SIG-M5 treated with dmso at 0.1 percent for 504 hours (cell line): ENCODE data around the gene ZNF714.
A peak's percentile ranks its signal among the peaks of the same experiment; 100 is the strongest.

Experiments
- DNase-seq: peaks from one replicate; lab custom pipeline; 2025; ENCODE audit not compliant: unreplicated experiment; lab: John Stamatoyannopoulos, UW

The ZNF714 gene

DNA sequence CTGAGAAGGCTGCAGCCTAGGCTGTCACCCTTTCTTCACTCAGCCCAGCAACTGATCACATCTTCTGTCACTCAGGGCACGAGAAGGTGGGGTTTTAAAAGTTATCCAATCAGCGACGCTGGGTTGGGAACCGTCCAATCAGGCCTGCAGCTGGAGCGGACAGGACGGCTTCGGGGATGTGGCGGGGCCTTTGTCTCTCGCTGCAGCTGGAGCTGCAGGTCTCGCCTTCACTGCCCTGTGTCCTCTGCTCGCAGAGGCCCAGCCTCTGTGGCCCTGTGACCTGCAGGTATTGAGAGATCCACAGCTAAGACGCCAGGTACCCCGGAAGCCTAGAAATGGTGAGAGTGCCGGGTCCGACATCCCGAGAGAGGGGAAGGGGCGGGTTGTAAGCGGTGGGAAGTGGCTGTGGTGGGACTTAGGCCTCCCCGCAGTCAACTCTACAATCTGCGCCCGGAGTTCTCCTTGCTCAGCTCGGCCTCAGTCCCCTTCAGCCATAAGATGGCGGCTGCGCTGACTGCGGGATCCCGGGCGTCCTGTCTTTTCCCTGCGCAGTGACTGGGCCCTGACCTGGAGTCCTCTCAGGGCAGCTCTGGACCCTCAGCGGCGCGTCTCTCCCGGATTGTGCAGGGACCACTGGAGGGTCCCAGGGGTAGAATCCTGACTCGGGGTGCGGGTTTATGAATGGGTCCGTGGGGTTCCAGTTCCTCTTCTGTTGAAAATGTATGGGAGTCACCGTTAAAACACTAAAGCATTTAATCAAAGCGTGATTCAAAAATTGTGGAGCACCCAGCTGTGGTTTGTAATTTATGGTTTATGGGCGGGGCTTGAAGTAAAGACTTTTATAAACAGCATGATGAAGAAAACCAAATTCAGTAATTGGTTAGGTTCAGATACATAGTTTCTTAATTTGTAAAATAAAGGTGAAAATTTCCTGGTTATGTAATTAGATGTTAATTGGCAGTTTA, at the start of gene ZNF714:
TSS of gene ZNF714 (plus strand) at position 193 of the 965 bp plus-strand sequence. CDS start 16,066 bp downstream, outside the sequence.
- DNase-seq: peak; percentile 95

DNA sequence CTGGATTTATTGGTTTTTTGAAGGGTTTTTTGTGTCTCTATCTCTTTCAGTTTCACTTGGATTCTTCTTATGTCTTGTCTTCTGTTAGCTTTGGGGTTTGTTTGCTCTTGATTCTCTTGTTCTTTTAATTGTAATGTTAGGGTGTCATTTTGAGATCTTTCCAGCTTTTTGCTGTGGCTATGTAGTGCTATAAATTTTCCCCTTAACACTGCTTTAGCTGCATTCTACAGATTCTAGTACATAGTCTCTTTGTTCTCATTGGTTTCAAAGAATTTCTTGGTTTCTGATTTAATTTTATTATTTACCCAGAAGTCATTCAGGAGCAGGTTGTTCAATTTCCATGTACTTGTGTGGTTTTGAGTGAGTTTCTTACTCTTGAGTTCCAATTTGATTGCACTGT, 37.0 kb upstream of the ZNF714 start:
- no peak for DNase-seq

DNA sequence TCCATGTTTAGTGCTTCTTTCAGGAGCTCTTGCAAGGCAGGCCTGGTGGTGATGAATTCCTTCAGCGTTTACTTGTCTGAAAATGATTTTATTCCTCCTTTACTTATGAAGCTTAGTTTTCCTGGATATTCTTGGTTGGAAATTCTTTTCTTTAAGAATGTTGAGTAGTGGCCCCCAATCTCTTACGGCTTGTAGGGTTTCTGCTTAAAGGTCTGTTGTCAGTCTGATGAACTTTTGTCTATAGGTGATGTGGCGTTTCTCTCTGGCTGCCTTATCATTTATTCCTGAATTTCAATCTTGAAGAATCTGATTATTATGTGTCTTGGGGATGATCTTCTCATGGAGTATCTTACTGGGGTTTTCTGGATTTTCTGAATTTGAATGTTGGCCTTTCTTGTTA, 35.5 kb upstream of the ZNF714 start:
- no peak for DNase-seq

DNA sequence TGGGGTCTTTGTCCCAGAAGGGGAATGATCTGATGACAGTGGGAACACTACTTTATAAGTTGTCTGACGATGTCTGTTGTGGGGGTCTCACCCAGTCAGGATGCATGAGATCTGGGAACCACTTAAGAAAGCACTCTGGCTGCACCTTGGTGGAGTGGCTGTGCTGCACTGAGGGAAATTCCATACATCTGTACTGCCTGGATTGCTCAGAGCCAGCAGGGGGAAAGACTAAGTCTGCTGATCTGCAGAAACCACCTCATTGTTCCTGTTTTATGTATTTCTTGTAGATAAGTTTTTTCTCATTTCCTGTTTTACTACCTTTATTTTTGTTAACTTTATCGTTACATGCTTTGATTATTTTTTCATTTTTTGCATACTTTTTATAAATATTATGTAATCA, 34.3 kb upstream of the ZNF714 start:
- DNase-seq: no peak

DNA sequence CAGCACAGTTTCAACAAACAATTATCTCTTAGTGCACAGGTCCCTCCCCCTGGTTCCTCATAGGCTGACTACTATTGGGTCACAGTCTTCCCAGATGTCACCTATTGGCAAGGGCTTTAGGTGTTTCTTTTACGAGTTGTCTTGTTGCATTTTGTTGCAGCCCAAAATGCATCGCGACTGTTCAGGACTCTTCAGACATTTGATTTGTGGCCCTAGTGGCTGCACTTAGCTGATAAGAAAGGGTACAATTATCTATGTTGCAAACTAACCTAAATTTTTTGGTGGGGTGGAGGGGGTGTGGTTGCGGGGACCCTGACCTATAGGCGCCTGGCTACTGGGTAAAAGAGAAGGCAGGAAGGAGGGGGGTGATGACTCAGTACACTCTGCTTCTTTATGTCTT, 29.1 kb upstream of the ZNF714 start:
- DNase-seq: no peak

DNA sequence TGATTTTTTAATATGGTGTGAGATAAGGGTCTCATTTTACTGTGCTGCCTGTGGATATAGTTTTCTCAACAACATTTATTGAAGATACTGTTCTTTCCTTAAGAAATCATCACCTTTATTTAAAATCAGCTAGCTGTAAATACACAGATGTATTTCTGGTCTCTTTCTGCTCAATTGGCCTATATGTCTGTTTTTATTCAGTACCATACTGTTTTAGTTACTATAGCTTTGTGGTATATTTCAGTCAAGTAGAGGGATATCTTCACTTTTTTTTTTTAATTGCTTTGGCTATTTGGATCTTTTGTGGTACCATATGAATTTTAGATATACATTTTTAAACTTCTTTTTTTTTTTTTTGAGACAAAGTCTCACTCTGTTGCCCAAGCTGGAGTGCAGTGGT, 16.7 kb upstream of the ZNF714 start:
- no peak for DNase-seq

DNA sequence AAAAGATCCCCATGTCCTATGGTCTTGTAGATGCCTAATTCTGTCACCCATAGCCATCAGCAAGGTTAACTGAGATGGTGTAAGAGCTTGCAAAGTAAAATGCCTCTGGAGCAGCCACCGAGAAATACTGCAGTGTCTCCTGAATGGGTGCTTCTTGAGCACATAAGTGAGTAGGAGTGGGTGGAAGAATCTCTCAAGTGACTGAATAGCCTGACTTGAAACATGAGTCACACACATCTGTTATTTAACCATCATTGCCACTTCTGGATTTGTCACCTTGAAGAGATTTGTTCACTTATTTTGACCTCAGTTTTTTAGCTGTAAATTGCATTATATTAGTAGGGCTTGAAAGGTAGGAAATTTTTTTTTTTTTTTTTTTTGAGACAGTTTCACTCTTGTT, 2.3 kb downstream of the ZNF714 start:
- DNase-seq: peak; percentile 2

DNA sequence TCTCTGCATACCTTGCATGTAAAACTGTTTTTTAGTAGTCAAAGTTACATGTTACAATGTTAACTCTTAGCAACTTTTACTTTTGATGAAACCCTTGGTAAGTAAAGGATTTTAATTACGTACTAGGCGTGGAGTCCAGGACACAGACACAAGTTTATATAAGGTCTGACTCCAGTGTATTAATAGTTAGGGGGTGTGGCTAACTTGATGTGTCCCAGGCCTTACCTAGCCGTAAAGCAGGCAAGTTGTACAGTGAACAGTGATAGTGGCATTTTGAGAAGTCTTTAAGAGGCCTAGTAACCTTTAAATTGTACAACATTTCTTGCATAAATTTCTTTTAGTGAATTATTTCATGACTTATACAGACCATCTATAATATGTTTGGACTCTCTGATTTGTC, 5.9 kb downstream of the ZNF714 start:
- DNase-seq: no peak

DNA sequence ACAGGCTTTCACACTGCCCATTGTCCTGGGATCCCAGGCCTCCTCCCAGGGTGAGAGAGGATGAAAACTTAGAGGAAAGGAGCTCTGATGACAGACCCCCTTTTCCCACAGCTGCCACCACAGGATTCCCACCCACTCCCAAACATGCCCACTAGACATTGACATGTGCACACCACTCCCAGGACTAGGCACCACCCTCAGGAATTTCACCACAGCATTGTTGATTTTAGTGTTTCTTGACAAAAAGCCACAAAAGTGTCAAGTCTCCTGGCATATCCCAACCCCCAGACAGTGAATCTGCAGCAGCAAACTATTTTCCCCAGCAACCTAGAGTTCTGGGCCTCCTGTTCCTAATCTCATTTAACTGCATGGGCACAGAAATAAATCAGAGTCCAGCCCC, 10.1 kb downstream of the ZNF714 start:
- no peak for DNase-seq

DNA sequence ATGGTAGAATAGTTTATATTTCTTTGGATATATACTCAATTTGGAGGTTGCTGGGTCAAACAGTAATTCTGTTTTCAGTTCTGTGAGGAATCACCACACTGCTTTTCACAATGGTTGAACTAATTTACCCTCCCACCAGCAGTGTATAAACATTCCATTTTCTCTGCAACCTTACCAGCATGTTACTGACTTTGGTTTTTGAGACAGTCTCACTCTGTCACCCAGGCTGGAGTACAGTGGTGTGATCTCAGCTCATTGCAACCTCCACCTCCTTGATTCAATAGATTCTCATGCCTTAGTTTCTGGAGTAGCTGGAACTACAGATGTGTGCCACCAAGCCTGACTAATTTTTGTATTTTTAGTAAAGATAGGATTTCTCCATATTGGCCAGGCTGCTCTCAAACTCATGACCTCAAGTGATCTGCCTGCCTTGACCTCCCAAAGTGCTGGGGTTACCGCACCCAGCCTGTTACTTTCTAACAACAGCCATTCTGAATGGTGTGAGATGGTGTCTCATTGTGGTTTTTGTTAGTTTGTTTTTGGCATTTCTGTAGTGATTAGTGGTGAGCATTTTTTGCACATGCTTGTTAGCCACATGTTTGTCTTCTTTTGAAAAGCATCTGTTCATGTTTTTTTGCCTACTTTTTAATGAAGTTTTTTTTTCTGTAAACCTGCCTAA, 12.5 kb downstream of the ZNF714 start:
- DNase-seq: no peak

DNA sequence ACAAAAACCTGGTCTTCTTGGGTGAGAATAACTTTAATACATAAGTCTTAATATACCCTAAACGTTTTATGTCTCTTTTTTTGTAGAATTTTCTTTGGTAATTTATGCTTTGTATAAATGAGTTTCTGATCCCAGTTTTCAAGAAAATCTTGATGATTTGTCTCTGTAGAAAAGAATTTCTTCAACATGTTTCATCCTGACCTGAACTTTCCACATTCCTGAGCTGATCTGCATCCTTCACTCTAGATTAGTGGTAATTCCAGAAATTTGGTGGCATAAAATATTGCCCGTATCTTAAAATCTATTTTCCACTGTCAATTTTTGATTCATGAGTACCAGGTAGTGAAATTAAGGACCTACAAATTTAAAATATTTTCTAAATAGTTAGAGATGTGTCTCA, 16.3 kb downstream of the ZNF714 start:
- DNase-seq: no peak

DNA sequence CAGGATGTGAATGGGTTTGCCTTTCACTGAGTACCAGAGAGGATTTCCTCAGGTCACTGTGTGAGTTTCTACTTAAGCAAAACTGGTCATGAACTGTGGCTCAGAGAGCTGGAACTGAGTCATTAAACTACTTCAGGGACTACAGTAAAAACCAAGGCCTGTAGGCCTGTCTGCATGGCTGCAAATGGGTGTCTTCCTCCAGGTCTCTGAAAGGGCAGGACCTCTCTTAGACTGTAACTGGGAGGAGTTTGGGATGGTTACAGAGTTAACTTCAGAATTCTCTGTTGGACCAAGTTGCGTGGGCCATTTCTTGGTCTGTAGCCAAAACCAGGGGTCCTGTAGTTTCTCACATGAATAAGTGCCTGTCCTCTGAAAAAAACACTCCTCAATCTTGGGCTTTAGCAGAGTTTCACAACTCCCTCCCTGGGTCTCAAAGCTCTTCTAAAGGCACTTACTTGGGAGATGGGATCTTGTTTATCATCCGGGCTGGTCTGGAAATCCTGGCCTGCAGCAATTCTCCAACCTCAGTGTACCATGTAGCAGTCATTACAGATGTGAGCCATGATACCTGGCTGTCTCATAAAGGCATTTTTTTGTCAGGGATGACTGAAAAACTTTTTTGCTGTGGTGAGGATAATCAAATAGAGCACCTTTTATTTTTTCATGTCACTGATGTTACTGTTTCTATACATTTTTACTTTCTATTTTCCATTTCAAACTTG, 19.7 kb downstream of the ZNF714 start:
- DNase-seq: no peak

DNA sequence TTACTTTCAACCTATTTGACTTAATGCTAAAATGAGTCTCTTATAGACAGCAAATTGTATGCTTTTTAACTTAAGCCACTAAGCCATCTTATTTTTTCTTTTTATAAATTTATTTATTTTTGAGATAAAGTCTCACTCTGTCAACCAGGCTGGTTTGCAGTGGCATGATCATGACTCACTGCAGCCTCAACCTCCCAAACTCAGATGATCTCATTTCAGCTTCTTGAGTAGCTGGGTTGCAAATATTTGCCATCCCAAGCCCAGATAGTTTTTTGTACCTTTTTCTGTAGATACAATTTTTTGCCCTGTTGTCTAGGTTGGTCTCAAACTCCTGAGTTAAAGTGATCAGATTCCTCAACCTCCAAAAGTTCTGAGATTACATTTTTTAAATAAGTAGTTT, 27.1 kb downstream of the ZNF714 start:
- no peak for DNase-seq

DNA sequence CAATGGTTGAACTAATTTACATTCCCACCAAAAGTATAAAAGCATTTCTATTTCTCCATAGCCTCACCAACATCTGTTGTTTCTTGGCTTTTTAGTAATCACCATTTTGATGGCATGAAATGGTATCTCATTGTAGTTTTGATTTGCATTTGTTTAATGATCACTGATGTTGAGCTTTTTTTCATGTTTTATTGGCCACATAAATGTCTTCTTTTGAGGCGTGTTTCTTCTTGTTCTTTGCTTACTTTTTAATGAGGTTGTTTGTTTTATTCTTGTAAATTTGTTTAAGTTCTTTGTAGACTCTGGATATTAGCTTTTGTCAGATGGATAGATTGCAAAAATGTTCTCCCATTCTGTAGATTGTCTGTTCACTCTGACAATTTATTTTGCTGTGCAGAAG, 28.2 kb downstream of the ZNF714 start:
- DNase-seq: no peak

DNA sequence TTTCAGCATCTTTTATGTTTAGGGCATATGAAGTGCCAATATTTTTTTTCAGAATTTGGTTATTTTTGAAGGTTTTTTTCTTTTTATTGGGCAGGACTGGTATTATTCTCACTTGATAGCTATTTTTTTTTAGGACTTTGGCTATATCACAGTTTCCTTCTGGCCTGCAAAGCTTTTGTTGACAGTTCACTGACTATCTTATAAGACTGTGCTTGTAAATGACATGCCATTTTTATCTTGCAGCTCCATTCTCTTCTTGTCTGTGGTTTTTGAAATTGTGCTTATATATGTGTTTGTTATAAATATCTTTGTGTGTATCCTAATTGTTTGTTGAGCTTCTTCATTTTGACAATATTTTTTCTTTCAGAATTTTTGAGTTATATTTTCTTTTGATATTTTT, 33.4 kb downstream of the ZNF714 start:
- no peak for DNase-seq

DNA sequence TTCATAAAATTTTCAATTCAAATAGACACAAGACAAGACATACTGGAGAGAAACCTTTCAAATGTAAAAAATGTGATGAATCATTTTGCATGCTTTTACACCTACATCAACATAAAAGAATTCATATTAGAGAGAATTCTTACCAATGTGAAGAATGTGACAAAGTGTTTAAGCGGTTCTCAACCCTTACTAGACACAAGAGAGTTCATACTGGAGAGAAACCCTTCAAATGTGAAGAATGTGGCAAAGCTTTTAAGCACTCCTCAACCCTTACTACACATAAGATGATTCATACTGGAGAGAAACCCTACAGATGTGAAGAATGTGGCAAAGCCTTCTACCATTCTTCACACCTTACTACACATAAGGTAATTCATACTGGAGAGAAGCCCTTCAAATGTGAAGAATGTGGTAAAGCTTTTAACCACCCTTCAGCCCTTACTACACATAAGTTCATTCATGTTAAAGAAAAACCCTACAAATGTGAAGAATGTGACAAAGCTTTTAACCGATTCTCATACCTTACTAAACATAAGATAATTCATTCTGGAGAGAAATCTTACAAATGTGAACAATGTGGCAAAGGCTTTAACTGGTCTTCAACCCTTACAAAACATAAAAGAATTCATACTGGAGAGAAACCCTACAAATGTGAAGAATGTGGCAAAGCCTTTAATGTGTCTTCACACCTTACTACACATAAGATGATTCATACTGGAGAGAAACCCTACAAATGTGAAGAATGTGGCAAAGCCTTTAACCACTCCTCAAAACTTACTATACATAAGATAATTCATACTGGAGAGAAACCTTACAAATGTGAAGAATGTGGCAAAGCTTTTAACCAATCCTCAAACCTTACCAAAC, 35.3 kb downstream of the ZNF714 start:
- DNase-seq: no peak

DNA sequence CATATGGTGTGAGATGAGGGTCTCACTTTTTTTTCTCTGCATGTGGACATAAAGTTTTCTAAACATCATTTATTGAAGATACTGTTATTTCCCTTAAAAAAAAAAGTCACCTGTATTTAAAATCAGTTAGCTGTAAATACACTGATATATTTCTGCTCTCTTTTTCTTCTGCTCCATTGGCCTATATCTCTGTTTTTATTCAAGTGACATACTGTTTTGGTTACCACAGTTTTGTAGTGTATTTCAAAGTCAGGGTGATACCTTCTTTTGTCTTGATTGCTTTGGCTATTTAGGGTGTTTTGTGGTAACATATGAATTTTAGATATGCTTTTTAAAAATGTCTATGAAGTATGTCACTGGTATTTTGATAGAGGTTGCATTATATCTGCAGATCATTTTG, 44.1 kb downstream of the ZNF714 start:
- DNase-seq: no peak

DNA sequence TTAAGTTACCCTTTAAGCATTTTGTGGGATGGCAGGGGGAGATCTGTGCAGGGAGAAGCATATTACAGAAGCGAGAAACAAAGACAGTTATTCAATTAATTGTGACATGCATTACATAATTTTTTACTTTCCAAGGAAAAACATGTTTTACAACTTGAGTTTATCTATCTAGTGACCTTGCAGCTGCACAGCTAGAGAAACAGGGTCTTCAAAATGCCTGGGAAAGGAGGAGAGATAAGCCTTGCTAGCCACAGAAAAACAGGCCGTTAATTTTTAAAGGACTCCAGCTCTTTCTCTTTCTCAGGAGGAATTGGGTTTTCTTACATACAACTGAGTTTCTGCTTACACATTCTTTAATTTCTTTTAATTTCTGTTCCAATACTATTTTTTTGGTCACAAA, 45.0 kb downstream of the ZNF714 start:
- no peak for DNase-seq

DNA sequence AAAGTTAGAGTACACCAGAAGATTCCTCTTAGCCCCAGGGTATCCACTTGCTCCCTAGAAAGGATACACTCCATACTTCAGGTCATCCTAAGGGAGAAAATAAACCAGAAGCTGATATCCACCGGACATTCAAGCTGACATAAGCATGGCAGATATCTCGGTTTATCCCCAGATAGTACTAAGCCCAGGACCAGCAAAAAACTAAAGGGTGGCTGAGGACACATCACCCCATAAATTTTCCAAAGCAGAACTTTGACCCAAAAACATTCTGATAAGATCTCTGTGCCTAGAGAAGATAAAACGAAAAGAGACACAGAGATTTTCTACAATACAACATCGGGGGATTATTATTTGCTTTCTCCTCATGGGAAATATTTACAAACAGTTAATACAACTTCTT, 45.9 kb downstream of the ZNF714 start:
- no peak for DNase-seq

DNA sequence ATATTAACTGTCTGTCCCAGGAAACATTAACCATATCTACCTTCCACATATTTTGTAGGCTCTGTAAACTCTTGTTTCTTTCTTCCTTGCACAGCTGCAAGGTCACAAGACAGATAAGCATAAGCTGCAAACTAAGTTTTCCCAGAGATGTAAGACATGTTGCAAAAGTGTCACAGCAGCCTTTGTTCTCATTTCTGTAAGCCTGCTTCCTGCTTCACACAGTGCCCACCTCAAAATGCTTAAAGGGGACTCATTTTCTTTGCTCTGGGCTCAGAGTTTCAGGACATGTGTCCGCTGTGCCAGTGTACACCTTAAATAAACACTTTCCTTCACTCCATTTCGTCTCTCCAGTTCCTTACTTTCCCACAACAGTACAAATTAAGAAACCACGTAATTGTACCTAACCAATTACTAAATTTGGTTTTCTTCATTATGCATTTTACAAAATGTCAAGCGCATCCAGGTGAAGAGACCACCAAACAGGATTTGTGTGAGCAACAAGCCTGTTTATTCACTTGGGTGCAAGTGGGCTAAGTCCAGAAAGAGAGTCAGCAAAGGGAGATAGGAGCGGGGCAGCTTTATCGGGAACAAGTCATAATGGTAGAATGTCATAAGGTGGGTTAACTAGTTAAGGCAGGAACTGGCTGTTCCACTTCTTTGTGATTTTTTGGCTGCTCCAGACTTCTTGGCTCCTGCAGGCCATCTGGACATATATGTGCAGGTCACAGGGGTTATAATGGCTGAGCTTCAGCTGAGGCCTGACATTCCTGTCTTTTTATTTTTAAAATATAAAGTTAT, 47.1 kb downstream of the ZNF714 start:
- DNase-seq: no peak
